Bone marrow (tissue), 2 donors: Measurements from ENCODE around the gene TAF5L.
"Not testable (repeated sequence)": the region's sequence is repeated elsewhere in the genome, so short reads cannot be mapped to it uniquely, and the experiment has no call there.

ENCODE experiments used
- DNase-seq, 2 donors: peaks; one replicate each; lab custom pipeline; 2025; lab: John Stamatoyannopoulos, UW

The TAF5L gene

DNA sequence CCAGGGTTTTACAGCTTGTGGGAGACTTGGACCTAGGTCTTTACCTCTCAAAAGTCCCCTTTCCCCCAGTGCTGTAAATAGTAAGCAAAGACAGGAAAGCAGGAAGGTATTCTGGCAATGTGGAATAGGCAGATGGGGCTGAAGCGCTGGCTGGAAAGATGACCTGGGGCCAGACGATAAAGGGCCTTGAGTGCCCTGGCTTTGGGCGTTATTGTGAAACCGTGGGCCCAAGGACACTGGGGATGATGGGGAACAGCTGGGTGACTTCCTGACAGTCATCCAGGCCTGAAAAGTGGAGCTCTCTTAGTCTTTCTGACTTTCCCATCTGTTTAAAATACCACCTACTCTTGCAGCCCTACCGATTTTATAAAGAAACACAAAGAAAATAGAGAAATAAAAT is 16.5 kb upstream of the TAF5L start:
- DNase-seq: no peak

GRCh38 chr1:229641306-229641705 is 15.4 kb upstream of the TAF5L start:
- no peak for DNase-seq

- DNase-seq: no peak
These were observed 14.5 kb upstream of the TAF5L start for GRCh38 chr1:229640455-229640854.

- no peak for DNase-seq
These were observed 11.8 kb upstream of the TAF5L start for GRCh38 chr1:229637746-229638145.

DNA sequence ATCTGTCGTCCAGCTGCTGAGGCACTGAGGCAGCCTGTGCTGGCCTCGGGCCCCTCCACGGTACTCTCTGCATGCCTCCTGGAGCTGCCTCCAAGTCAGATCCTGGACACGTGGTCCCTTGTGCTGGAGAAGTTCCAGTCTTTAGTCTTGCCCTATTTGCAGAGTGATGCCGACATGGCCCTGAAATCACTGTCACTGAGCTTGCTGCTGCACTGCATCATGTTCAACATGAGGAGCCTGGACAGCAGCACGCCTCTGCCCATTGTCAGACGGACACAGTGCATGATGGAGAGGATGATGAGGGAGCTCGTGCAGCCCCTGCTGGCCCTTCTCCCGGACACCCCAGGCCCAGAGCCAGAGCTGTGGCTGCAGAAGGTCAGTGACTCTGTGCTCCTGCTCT is 10.1 kb upstream of the TAF5L start:
- DNase-seq: no peak

DNA sequence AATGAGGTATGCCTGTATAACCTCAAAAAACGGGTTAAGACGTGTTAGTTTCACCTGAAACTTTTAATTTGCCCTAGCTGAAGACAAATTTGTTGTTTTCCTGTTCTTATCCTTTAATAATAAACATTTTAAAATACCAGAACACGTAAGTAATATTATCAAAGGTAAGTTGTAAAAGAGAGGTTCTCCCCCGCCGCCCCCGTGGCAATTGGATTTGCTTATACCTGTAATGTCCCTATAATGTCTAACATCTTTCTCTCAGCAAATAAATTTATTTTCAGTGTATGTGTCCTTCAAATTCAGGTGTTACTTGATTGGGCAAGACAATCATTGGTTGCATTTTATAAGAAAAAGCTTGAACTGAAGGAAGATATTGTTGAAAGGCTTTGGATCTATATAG is 6.0 kb upstream of the TAF5L start:
- no peak for DNase-seq

- no peak for DNase-seq
These were observed 5.2 kb upstream of the TAF5L start for GRCh38 chr1:229631148-229631547.

DNA sequence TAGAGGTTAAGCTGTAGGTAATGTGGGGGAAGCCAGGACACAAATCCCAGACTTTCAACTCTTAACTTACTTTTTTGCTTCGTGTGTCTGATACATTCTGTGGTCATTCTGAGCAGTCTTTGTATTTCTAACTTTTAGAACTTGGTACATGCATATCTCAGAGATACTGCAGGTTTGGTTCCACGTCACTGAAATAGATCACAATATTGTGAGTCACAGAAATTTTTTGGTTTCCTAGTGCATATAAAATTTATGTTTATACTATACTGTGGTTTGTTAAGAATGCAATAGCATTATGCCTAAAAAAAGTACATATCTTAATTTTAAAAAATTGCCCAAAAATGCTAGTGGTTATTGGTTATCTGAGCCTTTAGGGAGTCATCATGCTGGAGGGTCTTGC is 3.3 kb upstream of the TAF5L start:
- DNase-seq: no peak

- no peak for DNase-seq
These were observed 1.1 kb upstream of the TAF5L start for GRCh38 chr1:229627003-229627402.

- DNase-seq: peak in 1 of 2 donors; percentile 25
These were observed 629 bp downstream of the TAF5L start for GRCh38 chr1:229625071-229625914.

- DNase-seq: no peak
These were observed 1.3 kb downstream of the TAF5L start for GRCh38 chr1:229624521-229625070.

- no peak for DNase-seq
These were observed 2.1 kb downstream of the TAF5L start for GRCh38 chr1:229623838-229624237.

DNA sequence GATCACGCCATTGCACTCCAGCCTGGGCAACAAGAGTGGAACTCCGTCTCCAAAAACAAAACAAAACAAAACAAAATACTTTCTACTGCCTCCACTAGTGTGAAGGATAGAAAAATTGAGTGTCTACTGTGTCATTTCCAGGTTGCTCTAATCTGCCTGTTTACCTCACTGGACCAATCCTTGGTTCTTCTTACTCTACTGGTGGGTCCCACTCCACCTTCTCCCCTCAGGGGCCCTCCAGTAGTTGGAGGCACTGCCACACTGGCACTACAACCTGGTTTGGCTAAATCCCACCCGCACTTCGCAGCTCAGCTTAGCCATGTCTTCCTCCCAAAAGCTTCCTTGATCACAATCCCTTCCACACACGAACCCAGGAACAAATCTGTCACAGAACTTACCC is 2.7 kb downstream of the TAF5L start:
- no peak for DNase-seq

- DNase-seq: not testable (repeated sequence)
These were observed 3.2 kb downstream of the TAF5L start for GRCh38 chr1:229622641-229623120.

DNA sequence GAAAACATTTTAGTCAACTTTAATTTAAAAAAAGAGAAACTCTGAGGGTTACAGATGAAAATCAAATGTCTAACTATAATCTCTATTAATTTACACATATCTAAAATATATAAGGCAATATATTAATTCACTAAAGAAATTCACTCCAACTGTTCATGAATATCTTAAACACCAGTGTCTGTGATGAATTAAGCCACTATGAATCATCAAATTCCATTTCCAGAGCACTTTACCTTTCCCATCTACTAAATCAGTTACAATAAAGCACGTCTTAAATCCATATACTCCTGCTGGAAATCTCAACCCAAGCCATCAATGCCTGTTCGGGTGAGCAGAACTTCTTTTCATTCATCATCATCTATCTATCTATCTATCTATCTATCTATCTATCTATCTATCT is 4.3 kb downstream of the TAF5L start:
- DNase-seq: no peak

- no peak for DNase-seq
These were observed 5.0 kb downstream of the TAF5L start for GRCh38 chr1:229620876-229621275.

DNA sequence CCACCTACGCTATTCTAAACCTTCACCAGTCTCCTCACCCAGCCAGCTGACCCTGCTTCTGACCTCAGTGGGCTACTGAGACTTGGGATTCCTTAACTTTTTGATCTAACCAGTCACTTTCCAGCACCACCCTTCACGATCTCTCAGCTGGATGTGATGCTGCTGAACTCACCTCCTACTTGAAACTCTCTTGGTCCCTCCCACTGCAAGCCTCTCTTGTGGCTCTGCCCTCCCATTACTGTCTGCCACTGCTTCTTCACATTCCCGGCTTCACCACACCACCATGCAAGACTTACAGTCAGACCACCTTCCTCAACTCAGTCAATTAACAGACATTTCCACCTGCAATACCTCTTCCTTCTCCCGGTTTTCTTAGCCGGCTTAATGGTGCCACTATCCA is 6.3 kb downstream of the TAF5L start:
- no peak for DNase-seq

DNA sequence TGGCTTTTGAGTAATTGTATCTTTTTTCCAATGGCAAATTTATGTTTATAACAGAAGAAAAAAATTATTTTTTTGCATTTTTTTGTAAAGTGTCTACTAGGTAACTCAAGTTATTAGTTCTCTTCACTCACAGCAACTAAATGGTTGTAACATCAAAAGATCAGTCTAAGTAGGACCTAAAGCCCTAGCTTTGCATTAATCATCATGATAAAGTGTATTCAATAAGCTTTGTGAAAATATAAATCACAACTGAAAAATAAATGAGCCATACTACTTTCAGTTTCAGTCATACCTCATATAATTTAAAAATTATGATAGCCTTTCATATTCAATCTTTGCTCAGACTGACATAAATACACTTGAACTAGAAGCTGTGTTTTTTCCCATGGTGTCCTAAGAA is 6.9 kb downstream of the TAF5L start:
- no peak for DNase-seq

- no peak for DNase-seq
These were observed 8.4 kb downstream of the TAF5L start for GRCh38 chr1:229617351-229618100.

DNA sequence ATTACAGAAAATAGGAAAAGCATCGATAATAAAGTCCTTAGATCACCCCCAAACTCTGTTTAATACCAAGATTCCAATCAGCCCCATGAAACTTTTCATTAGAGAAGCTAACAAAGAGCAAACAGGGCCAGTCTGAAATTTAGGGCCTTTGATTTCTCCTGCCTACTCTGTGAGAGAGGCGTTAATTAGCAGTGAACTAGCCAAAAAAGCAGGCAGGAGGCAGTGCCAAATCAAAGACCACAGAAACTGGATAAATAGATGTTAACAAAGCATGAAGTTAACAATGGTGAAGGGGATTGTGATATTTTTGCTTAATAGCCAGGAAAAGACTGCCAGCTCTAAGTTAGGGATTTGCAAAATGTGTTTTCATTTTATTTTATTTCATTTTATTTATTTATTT is 11.2 kb downstream of the TAF5L start:
- no peak for DNase-seq

DNA sequence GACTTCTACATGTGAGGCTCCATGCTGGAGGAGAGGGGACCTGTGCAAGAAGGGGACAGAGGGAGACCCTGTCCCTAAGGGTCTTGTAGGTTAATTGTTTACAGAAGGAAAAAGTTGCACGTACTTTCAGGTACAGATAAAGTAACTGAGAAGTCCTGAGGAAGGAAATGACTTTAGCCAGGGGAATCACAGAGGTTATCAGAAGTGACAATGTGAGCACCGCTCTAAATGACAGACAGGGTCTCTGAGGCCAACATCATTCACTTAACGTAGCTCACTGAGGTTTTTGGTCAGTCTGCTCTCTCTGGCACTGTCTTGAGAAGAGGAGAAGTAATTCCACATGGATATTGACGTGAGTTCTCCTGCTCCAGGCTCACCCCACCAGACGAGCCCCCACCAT is 12.0 kb downstream of the TAF5L start:
- DNase-seq: no peak

DNA sequence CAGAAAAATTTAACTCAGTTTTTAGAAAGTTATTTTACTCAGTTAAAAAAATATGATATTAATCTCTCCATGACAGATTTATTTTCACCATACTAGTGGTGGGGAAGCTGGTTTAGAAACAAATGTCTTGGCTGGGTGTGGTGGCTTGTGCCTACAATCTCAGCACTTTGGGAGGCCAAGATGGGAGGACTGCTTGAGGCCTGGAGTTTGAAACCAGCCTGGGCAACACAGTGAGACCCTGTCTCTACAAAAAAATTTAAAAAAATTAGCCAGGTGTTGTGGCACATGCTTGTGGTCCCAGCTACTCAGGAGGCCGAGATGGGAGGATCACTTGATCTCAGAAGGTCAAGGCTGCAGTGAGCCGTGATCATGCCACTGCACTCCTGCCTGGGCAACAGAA is 17.3 kb downstream of the TAF5L start:
- DNase-seq: no peak

DNA sequence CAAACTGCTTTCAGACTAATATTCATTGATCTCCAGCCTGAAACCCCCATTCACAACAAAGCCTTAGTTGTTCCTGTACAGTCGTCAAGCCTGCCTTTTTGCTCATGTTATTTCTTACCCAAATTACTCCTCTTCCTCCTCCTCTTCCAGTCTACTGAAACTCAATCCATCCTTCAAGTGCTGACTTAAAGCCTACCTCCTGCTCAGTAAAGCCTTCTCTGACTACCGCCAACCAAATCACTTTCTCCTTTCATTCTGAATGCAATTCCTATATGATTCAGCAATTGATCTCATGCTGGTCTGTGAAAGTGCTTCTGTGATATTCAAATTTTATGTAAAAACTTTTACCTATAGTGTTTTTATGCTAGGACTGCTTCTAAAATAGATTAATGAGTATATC is 18.6 kb downstream of the TAF5L start:
- DNase-seq: no peak
